ENCODE results near the gene ZNF358. TPM values are rescaled to one million over a fixed set of nuclear protein-coding genes. Genes with fewer than 3 reads are reported as not detected.

The ZNF358 gene
- total RNA-seq, 1 experiment from 2014 or later: 35.8 TPM

DNA sequence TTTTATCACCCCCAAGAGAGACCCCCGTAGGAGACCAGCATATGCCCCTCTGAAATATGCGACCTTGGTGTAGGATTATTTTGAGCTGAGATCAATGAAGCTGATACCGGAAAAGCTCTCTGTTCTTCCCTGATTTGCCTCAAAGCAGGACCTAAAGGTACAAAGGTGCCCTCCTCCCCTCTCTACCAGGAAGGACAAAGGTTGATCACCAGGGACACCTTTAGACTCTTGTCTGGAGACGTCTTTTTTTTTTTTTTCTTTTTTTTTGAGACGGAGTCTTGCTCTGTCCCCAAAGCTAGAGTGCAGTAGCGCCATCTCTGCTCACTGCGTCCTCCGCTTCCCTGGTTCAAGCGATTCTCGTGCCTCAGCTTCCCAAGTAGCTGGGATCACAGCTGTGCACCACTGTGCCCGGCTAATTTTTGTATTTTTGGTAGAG lies 26.3 kb upstream of the ZNF358 start:
- no peak for DNase-seq (ENCODE audit: low read depth)

DNA sequence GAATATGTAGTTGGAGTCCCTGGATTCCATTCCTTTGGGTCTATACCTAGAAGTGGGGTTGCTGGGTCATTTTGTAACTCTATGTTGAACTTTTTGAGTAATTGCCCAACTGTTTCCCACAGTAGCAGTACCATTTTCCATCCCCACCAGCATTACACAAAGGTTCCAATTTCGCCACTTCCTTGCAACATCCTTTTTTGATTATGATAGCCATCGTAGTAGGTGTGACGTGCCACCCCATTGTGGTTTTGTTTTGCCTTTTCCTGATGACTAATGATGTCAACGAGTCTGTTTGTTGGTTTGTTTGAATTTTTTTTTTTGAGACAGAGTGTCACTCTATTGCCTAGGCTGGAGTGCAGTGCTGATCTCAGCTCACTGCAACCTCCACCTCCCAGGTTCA lies 23.8 kb upstream of the ZNF358 start:
- peak; percentile 82 for DNase-seq (ENCODE audit: low read depth)

DNA sequence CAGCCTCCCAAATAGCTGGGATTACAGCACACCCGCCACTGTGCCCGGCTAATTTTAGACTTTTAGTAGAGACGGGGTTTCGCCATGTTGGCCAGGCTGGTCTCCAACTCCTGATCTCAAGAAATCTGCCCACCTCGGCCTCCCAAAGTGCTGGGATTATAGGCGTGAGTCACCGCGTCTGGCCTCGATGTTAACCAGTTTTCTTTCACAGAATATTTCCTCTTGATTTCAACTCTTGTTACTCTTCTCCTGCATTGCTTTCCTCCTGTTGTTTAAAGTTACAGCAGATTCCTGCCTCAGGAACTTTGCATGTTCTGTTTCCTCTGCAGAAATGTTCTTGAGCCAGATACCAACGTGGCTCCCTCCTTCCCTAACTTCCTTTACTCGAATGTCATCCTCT lies 23.3 kb upstream of the ZNF358 start:
- DNase-seq (ENCODE audit: low read depth): peak; percentile 52

DNA sequence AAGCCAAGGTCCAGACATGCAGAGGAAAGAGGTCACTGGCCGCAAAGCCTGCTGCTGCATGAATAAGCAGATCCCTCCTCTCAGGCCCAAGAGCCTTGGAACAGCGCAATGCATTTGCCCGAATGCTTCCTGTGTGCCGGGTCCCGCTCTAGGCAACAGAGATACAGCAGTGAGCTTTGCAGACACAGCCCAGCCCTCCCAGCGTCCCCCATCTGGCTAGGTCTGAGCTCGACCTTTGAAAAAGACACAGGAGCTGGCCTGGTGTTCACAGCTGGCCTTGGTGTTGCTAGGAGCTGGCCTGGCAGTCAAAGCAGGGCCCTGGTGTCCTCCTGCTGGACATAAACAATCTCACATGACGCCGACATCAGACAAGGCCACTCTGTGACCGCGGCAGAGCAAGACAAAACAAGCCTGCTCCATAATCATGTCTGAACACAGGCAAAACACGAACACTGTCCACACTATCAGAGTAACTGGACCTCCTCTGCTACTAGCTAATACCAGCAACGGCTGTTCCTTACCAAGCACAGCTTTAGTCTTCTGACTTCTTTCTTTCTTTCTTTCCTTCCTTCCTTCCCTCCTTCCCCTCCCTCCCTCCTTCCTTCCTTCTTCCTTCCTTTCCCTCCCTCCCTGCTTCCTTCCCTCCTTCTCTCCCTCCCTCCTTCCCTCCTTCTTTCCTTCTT lies 21.3 kb upstream of the ZNF358 start:
- DNase-seq (ENCODE audit: low read depth): no peak

DNA sequence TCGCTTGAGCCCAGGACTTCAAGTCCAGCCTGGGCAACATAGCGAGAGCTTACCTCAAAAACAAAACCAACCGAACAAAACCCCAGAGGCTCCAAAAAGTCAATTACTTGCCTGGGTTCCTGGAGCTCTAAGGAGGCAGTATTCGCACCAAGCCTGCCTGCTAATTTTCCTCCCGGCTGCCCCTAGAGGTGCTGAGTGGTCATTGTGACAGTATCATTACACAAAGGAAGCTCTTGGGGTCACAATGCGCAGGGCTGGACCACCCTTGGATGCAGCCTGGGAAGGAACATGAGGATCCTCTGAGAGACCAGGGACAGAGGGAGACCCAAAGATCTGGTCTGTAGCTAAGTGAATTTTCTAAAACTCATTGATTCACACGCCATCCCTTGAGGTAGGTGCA lies 18.6 kb upstream of the ZNF358 start:
- DNase-seq (ENCODE audit: low read depth): no peak

DNA sequence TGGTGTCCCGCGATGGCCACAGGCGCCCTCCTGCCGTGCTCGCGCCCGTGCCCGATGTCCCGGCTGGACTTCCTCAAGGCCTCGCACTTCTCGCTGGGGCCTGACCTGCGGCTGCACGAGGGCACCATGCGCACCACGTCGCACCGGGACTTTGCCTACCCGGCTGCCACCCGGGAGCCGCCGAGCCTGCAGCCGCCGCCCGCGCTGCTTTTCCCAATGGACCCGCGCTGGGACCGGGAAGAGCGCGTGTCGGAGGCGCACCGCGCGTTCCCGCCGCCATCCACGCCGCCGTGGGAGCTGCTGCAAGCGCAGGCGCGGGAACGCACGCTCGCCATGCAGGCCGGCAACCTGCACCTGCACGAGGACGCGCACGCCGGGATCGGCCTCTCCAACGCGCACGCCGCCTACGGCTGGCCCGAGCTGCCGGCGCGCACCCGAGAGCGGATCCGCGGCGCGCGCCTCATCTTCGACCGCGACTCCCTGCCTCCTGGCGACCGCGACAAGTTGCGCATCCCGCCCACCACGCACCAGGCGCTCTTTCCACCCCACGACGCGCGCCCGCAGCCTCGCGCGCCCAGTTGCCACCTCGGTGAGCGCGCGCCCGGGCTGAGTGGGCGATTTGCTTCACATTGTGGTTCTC lies 15.0 kb upstream of the ZNF358 start:
- DNase-seq (ENCODE audit: low read depth): peak; percentile 46

DNA sequence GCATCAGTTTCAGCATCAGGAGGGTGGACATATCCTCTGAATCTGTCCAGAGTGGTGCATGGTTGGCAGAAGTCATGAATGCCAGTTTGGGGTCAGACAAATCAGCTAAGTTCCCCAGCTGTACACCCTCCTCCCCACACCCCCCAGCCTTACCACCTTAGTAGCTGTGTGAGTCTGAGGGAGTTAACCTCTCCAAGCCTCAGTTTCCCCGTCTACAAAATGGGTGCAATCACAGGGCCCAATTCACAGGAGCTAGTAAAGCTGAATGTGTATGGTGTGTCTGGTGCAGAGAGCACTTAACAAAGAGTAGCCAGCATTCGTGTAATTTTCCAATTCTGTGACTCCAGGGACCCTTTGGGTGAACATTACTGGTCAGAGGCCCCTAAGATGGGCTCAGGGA lies 13.4 kb upstream of the ZNF358 start:
- DNase-seq (ENCODE audit: low read depth): no peak

DNA sequence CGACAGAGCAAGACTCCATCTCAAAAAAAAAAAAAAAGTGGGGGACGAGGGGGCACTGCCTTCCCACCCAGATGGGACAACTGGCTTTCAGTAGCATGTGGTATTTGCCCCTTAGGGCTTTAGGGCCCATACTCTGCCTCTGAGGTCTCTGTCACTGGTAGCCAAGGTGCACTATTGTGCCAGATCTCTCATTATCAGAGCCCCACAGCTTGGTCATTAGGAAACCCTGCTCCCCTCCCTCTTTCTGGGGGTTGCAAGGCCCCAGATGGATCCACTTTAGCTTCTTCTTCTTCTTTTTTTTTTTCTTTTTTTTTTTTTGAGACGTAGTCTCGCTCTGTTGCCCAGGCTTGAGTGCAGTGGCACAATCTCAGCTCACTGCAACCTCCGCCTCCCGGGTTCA lies 11.2 kb upstream of the ZNF358 start:
- no peak for DNase-seq (ENCODE audit: low read depth)

DNA sequence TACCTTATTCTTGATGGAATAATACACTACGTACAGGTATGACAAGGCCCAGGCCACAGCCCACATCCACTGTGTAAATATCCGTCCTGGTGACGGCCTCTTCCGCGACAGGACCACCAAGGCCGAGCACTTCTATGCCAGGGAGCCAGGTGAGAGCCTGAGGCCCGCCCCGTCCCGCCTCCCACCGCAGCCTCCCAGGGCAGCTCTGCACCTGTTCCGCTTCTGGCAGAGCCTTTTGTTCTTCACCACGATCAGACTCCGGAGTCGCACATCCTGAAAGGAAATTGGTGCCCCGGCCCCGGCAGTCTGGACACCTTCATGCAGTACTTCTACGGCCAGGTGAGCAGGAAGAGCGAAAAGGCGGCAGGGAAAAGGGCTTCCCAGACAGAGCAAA lies 10.6 kb upstream of the ZNF358 start:
- DNase-seq (ENCODE audit: low read depth): no peak

DNA sequence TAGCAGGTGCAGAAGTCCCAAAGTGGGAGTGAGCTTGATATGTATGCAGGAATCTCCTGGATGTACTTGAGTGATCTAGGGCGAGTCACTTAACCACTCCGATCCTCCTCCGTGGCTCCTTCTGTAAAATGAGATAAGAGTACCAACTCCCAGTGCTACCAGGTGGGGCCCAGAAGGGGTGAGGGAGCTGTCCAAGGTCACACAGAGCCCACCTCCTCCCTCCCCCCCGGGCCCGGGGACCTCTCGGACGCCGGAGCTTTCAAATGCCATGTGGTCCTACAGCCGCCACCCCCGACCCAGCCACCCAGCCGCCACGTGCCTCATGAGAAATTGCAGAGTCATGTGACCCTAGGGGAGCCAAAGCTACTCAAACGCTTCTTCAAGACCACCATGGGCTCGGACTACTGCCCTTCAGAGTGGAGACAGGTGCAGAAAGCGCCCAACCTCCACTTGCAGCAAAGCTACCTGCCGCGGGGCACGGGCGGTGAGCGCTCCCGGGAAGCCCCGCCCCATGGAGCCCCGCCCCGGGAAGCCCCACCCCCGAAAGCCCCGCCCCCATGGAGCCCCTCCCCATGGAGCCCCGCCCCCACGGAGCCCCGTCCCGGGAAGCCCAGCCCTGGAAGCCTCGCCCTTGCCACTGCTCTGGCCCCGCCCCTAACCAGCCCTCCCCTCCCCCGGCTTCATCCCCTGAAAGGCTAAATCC lies 10.1 kb upstream of the ZNF358 start:
- no peak for DNase-seq (ENCODE audit: low read depth)

DNA sequence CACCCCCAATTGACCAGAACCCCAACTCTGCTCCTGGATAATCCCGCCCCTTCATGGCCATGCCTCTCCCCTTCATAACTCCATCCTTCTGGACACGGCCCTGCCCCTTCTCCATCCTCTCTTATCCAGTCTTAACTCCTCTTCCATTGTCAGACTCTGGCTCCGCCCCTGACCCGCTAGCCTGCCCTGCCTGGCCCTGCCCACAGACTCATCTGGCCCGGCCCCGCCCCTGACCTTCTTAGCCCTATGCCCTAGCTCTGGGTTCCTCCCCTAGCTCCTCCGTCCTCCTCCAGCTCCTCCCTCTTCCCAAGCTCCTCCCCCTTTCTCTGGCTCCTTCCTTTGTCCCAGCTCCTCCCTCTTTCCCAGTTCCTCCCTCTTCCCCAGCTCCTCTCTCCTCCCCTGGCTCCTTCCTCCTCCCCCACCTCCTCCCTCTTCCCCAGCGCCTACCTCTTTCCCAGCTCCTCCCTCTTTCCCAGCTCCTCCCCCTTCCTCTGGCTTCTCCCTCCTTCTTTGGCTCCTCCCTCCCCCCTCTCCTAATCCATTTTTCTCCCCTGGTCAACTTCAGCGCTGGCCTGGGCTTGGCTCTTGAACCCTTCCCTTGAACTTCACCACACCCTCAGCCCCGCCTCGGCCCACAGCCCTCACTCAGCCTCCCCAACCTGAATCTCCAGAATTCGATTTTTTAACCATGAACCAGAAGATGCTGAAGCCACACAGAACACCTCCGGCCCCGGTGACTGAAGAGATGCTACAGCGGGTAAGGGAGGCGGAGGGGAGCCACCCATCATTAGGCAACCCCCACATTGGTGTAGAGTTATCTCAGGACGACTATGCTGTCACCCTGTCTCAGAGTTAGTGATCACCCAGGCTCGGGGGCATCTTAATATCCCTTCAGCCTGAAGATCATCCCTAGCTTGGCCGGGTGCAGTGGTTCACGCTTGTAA lies 9.2 kb upstream of the ZNF358 start:
- peak; percentile 94 for DNase-seq (ENCODE audit: low read depth)

DNA sequence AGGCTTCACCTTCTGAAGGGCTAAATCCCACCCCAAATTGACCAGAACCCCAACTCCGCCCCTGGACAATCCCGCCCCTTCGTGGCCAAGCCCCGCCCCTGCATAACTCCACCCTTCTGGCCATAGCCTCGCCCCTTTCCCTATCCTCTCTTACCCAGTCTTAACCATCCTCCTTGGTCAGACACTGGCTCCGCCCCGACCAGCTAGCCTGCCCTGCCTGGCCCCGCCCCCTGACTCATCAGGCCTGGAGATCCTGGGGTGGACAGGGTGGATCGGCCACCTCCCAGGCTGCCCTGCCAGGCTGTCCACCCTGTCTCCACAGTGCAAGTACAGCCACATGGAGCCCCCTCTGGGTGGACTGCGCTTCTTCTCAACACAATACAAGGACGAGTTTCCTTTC lies 8.0 kb upstream of the ZNF358 start:
- peak; percentile 91 for DNase-seq (ENCODE audit: low read depth)

DNA sequence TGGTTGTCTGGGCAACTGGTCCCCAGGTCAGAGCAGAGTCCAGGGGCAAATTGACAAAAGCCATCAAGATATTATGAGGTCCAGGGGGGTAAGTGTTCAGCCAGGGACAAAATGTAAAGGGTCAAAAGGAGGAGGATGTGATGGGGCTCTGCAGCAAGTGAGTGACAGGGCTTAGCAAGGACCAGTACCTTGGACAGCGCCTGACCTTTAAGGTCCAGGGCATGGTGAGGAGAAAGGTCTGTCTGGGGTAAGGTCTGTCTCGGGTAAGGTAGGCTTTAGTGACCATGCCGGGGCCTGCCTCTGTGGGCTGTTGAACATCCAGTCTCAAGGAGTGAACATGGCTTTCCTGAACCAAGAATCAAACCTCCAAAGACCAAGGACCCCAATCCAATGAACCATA lies 6.3 kb upstream of the ZNF358 start:
- no peak for DNase-seq (ENCODE audit: low read depth)

DNA sequence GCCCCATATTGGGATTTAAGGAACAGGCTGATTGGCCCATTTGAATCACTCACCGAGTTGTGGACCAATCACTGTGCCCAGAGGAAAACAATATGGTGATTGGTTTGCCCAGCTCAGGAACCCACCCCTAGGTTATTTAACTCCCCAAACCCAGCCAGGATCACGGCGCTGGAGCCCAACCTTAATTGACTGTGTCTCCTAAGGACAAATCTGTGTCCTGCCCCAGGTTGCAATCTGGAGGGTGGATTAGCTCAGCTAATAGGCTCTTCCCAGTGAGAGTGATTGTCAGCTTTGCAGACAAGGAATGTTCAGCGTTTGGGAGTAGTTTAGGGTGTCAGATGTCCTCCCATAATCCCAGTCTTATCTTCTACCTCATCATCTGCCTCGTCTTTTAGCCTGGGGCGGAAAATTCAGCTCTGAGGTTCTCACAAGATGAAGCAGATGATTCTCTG lies 3.5 kb upstream of the ZNF358 start:
- peak; percentile 72 for DNase-seq (ENCODE audit: low read depth)

DNA sequence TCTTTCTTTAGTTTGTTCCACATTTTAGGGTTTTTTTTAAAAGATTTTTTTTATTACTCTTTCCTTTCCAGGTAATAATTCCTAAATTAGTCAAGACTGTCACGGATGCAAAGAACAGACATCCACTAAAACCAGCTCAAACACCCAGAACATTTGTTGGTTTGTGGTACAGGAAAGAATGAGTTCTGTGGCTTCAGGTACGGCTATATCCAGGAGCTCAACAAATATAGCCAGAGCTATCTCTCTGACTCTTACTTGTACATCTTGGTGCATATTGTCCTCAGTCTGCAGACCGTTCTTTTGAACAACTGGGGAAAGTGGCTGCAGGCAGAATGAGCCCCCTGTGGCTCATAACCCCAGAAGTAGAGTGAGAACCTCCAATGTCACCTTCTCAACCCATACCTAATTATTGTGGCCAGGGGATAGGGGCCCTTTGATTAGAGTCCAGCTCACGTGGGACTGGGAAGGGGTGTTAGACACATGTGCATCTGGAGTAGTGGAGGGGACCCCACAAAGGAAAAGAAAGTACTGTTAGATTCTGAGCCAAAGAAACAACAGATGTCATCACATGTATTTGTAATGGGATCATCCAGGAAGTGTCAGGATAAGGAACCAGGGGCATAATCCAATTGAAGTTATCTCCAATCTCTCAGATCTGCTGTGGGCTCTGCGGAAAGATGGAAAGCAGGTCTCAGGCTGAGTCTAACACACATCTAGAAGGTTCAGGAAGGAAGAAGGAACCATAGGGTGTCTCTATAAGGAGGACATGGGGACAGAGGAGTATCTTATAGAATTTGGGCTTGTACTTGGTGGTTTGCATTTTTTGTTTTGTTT lies 1.9 kb upstream of the ZNF358 start:
- DNase-seq (ENCODE audit: low read depth): no peak

DNA sequence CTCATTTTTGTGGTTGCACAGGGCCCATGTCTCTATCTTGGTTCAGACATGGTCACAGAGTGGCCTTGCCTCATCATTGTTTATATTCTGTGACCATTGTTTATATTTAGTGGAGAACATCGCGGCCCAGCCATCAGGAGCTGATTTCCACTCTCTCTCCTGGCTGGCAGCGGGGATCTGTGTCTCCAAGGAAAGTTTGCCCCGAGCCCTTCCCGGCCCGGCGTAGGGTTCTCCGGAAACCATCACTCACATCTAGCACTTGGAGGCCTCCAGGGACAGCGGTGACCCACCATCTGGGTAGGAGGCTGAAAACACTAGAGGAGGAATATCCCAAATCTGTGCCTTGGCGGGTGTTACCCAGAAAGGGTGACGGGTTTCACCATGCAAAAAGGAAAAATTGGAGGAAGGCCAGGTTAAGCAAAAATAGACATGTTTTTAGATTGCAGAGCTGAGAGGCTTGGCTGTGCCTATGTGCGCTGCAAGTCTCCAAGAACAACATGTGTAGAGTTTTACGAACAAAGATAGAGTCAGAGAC lies 726 bp upstream of the ZNF358 start:
- DNase-seq (ENCODE audit: low read depth): peak; percentile 81

DNA sequence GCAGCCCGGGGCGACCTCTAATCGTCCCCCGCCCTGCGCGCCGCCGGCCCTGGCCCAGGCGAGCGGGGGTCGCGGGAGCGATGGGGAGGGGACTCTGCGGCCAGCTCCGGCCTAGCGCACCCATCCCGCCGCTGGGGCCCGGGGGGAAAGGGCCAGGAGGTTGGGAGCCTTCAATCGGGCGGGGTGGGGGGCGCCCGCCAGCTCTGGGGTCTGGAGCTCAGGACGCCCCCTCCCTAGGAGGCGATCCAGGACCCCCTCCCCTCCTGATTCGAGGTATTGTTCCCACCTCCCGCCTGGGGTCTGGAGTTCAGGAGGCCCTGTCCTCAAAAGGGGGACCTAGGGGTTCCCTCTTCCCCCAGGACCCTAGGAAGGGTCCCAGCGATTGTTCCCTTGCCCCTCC lies 430 bp downstream of the ZNF358 start:
- no peak for DNase-seq (ENCODE audit: low read depth)

DNA sequence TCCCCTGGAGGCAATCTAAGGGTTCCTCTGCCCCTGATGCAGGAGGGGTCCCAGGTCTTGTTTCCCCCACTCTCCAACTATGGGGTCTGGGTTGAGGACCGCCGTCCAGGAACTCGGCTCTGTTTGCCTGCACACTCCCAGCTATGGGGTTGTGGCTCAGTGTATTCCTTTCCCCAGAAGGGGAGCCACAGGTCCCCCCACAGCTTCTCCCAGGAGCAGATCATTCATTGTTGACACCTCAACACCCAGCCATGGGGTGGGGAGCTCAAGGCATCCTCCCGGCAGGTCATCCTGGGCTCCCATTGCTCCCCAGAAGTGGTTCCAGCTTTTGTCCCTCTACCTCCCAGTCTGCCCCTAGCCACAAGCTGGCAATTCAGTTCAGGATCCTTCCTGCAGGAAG lies 975 bp downstream of the ZNF358 start:
- no peak for DNase-seq (ENCODE audit: low read depth)

DNA sequence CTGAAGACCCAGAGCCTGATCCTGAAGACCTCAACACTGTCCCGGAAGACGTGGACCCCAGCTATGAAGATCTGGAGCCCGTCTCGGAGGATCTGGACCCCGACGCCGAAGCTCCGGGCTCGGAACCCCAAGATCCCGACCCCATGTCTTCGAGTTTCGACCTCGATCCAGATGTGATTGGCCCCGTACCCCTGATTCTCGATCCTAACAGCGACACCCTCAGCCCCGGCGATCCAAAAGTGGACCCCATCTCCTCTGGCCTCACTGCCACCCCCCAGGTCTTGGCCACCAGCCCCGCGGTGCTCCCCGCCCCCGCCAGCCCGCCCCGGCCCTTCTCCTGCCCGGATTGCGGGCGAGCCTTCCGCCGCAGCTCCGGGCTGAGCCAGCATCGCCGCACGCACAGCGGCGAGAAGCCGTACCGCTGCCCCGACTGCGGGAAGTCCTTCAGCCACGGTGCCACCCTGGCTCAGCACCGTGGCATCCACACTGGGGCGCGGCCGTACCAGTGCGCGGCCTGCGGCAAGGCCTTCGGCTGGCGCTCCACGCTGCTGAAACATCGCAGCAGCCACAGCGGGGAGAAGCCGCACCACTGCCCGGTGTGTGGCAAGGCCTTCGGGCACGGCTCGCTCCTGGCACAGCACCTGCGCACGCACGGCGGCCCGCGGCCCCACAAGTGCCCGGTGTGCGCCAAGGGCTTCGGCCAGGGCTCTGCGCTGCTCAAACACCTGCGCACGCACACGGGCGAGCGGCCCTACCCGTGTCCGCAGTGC lies 3.6 kb downstream of the ZNF358 start:
- DNase-seq (ENCODE audit: low read depth): no peak

All from RPMI7951 (cell line).